Body of pancreas (tissue), 4 donors: ENCODE data around the gene TVP23A.

Experiments used
- POLR2A ChIP-seq, 3 donors: fragments of 450-650 bp; IDR thresholded peaks; one replicate each; pipeline ENCODE4 v1.6.1; 2016; ENCODE audit warnings: antibody characterized with exemption in 3 of 3, mild to moderate bottlenecking in 2 of 3
- TF ChIP-seq, protein P1 (sequence below), 7 experiments: fragments of 450-650 bp in 4 of 7; fragments of 200-600 bp in 3 of 7; sonication (generic) in 3 of 7; IDR thresholded peaks; one replicate each; pipeline ENCODE4 v1.5.1; 2016 to 2019; ENCODE audit warnings: antibody characterized with exemption in 7 of 7

DNA sequence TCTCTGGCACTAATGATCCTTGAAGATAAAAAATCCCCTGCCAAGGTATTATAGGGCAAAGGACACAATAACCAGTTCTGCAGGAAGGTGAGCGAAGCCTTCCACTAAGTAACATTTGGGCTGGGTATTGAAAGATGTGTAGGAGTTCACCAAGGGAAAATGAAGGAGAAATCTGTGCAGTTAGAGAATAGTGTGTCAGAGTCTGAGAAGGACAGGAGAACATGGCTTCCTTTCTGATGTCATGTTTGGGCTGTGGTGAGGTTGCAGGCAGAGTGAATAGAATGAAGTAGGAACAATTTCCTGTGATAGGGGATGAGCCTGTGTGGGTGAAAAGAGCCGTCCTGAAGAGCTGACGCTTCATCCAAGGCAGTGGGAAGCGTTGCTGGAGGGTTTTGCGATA lies 34.4 kb upstream of the TVP23A start:
- TF ChIP-seq, protein P1, sequence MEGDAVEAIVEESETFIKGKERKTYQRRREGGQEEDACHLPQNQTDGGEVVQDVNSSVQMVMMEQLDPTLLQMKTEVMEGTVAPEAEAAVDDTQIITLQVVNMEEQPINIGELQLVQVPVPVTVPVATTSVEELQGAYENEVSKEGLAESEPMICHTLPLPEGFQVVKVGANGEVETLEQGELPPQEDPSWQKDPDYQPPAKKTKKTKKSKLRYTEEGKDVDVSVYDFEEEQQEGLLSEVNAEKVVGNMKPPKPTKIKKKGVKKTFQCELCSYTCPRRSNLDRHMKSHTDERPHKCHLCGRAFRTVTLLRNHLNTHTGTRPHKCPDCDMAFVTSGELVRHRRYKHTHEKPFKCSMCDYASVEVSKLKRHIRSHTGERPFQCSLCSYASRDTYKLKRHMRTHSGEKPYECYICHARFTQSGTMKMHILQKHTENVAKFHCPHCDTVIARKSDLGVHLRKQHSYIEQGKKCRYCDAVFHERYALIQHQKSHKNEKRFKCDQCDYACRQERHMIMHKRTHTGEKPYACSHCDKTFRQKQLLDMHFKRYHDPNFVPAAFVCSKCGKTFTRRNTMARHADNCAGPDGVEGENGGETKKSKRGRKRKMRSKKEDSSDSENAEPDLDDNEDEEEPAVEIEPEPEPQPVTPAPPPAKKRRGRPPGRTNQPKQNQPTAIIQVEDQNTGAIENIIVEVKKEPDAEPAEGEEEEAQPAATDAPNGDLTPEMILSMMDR (IDR thresholded peaks at IDR 0.05), result no peak
- no peak for TF ChIP-seq POLR2A (IDR thresholded peaks at IDR 0.05)
